ENCODE results near the gene PCYOX1L.

PCYOX1L gene

DNA sequence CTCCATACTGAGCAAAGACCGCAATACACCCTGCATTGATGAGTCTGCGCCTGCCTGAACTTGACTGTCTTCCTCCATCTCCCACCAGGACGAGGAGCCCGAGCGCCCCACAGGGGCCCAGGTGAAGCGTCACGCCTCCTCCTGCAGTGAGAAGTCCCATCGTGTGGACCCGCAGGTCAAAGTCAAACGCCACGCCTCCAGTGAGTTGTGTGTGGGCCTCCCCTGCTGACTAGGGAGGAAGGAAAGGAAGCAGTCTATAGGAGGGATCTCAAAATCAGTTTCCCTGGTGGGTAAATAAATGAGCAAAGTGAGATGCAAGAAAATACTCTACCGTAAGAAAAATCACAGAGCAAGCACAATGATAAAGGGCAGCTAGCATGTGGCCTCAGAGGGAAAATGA, 35.3 kb upstream of the PCYOX1L start:
- Mint-ChIP-seq H3K27me3 (ENCODE audit: low read depth) (no peaks in the 10 kb centered on the region), H3K4me1 (peaks cover 43% of the 10 kb centered on the region), H3K36me3 (ENCODE audit: low read depth) (no peaks in the 10 kb centered on the region), H3K27ac (peak overlapping the region; percentile 97 to 100 (median 99)), H3K9me3 (no peaks in the 10 kb centered on the region), H3K4me3 (no peak overlapping the region)
- TF ChIP-seq, protein P1, sequence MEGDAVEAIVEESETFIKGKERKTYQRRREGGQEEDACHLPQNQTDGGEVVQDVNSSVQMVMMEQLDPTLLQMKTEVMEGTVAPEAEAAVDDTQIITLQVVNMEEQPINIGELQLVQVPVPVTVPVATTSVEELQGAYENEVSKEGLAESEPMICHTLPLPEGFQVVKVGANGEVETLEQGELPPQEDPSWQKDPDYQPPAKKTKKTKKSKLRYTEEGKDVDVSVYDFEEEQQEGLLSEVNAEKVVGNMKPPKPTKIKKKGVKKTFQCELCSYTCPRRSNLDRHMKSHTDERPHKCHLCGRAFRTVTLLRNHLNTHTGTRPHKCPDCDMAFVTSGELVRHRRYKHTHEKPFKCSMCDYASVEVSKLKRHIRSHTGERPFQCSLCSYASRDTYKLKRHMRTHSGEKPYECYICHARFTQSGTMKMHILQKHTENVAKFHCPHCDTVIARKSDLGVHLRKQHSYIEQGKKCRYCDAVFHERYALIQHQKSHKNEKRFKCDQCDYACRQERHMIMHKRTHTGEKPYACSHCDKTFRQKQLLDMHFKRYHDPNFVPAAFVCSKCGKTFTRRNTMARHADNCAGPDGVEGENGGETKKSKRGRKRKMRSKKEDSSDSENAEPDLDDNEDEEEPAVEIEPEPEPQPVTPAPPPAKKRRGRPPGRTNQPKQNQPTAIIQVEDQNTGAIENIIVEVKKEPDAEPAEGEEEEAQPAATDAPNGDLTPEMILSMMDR (IDR thresholded peaks at IDR 0.05; ENCODE audit: unreplicated experiment in 3 of 3): no peak

DNA sequence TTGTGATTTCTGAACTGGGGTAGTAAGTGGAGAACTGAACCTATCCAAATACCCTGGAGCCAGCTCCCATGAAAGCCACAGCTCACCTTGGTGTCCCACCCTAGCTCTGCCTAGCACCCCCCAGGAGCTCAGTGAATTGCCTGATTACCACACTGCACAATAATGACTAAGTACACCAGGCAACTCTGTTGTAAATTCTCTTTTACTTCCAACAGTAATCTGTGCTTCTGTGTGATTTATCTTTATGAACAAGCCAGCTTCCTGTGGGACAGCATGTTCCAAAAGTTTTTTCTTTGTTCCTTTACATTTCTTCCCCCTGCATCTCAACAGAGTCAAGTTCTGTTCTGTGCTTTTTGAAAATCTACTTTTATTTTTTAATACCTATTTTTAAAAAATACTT, 34.6 kb upstream of the PCYOX1L start:
- Mint-ChIP-seq H3K36me3 (ENCODE audit: low read depth) (no peaks in the 10 kb centered on the region), H3K4me1 (peaks cover 43% of the 10 kb centered on the region), H3K4me3 (no peak overlapping the region), H3K9me3 (no peaks in the 10 kb centered on the region), H3K27ac (peak overlapping the region; percentile 97 to 100 (median 99)), H3K27me3 (ENCODE audit: low read depth) (no peaks in the 10 kb centered on the region)
- TF ChIP-seq, protein P1 (IDR thresholded peaks at IDR 0.05; ENCODE audit: unreplicated experiment in 3 of 3): no peak

DNA sequence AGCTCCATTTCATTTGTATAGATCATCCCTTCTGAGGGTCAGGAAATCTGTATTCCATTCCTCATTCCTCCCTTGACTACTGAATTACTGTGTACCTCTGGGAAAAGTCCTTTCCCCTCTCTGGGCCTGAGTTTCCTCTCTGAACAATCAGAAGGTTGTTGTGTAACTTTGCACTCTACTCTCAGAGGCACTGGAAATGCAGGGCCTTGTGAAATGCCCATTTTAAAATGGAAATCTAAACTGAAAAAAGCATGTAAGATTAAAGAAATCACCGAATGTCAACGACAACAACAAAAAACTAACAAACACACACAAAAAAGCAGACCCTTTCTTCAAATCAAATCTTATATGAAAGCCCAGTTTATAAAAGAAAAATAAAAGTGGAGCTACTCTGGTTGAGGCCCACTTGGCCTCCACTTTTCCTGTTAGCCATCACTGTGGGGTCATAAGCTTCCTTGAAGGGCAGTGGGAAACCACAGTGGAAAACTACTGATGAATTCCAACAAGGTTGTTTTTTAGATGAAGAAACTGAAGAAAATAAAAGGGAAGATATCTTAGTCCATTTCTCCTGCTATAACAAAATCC, 34.1 kb upstream of the PCYOX1L start:
- H3K4me3 Mint-ChIP-seq: no peak overlapping the region
- TF ChIP-seq, protein P1 (IDR thresholded peaks at IDR 0.05; ENCODE audit: unreplicated experiment in 3 of 3): no peak
- H3K27ac Mint-ChIP-seq: peak overlapping the region; percentile 97 to 100 (median 99)
- no peaks in the 10 kb centered on the region for H3K36me3 Mint-ChIP-seq (ENCODE audit: low read depth)
- H3K27me3 Mint-ChIP-seq (ENCODE audit: low read depth): no peaks in the 10 kb centered on the region
- peaks cover 43% of the 10 kb centered on the region for H3K4me1 Mint-ChIP-seq
- no peaks in the 10 kb centered on the region for H3K9me3 Mint-ChIP-seq

DNA sequence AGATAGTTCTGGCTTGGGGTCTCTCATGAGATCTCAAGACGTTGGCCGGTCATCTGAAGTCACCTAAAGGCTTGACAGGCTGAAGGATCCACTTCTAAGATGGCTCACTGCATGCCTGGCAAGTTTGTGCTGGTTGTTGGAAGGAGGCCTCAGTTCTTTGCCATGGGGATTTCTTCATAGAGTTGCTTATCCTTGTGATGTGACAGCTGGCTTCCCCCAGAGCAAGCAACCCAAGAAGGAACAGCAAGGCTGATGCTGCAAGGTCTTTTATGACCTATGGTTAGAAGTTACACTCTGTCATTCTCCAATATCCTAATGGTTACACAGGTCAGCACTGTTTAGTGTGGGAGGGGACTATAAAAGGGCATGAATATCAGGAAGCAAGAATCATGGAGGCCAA, 33.2 kb upstream of the PCYOX1L start:
- Mint-ChIP-seq H3K4me3 (no peak overlapping the region), H3K36me3 (ENCODE audit: low read depth) (no peaks in the 10 kb centered on the region), H3K4me1 (peaks cover 41% of the 10 kb centered on the region), H3K27ac (peak overlapping the region; percentile 18 to 100 (median 99)), H3K27me3 (ENCODE audit: low read depth) (no peaks in the 10 kb centered on the region), H3K9me3 (no peaks in the 10 kb centered on the region)
- TF ChIP-seq, protein P1 (IDR thresholded peaks at IDR 0.05; ENCODE audit: unreplicated experiment in 3 of 3): no peak

DNA sequence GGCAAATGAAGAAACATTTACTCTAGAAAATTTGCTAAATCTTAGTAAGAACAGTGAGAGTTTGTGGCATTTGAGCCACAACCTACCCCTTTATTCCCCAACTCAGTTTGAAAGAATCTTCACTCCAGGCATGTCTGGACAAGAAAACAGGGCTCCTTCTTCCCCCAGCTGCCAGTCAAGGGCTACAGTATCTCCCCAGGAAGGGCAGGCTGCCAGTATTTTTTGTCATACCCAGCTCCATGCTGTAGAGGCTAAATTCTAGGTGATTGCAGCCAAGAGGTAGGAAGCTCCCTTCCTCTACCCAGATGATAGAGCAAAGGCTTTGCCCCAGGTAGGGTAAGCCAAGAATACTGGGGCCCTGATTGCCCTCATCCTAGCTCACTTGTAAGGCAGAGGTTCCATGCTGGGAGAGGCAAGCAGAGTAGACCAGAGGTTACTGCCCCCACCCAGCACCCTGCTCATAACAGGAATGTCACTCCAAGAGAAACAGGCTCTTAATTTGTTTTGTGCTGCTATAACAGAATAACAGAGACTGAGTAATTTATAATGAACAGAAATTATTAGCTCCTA, 32.6 kb upstream of the PCYOX1L start:
- no peaks in the 10 kb centered on the region for H3K27me3 Mint-ChIP-seq (ENCODE audit: low read depth)
- peak overlapping the region in 2 of 3 experiments; percentile 51 to 100 for H3K27ac Mint-ChIP-seq
- no peaks in the 10 kb centered on the region for H3K36me3 Mint-ChIP-seq (ENCODE audit: low read depth)
- no peaks in the 10 kb centered on the region for H3K9me3 Mint-ChIP-seq
- no peak overlapping the region for H3K4me3 Mint-ChIP-seq
- peaks cover 35% of the 10 kb centered on the region for H3K4me1 Mint-ChIP-seq
- TF ChIP-seq, protein P1 (IDR thresholded peaks at IDR 0.05; ENCODE audit: unreplicated experiment in 3 of 3): no peak

DNA sequence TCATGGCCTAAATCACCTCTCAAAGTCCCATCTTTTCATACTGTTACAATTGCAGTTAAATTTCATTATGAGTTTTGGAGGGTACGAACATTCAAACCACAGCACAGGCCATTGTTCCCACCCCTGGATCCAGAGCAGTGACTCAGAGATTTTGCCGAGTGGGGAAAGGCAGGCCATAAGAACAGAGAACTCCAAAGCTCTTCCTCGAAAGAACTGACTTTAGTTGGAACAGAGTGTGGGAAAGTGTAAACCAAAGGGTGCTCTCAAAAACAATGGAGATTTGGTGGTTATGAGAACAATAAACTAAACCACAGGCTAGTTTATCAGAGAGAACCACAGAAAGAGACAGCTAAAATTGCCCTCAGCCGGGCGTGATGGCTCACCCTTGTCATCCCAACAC, 32.0 kb upstream of the PCYOX1L start:
- Mint-ChIP-seq H3K4me1 (peaks cover 29% of the 10 kb centered on the region), H3K27ac (no peak overlapping the region), H3K36me3 (ENCODE audit: low read depth) (no peaks in the 10 kb centered on the region), H3K27me3 (ENCODE audit: low read depth) (no peaks in the 10 kb centered on the region), H3K4me3 (no peak overlapping the region), H3K9me3 (no peaks in the 10 kb centered on the region)
- TF ChIP-seq, protein P1 (IDR thresholded peaks at IDR 0.05; ENCODE audit: unreplicated experiment in 3 of 3): no peak
